GM12892 (cell line): ENCODE data around the gene COG8.

Experiments
- POLR2A ChIP-seq: IDR thresholded peaks from 2 replicates; pipeline ENCODE4 v1.6.1; 2011; ENCODE audit warnings: low read depth, low read length, control low read depth
- TAF1 ChIP-seq: IDR thresholded peaks from 2 replicates; pipeline ENCODE4 v1.6.1; 2011; ENCODE audit warnings: low read depth, mild to moderate bottlenecking, control low read depth, low read length, borderline replicate concordance

- TF ChIP-seq POLR2A: no peak
- TF ChIP-seq TAF1: no peak
Observed at GRCh38 chr16:69319826-69320739, 19.3 kb downstream of the COG8 start.
